Stimulated activated CD4-positive, alpha-beta T cell treated with anti-CD3 and anti-CD28 coated beads, Interleukin-4, amount 100 ng/mL, for 24 hours (primary cell): Measurements from ENCODE around the gene PRLR.
"Not testable (repeated sequence)": the region's sequence is repeated elsewhere in the genome, so short reads cannot be mapped to it uniquely, and the experiment has no call there.

ENCODE experiments used
- DNase-seq: peaks from one replicate; pipeline ENCODE4 v3.0.0-alpha.2; 2020

Gene PRLR

GRCh38 chr5:35120715-35121114 lies 109.6 kb downstream of the PRLR start:
- DNase-seq, result no peak

DNA sequence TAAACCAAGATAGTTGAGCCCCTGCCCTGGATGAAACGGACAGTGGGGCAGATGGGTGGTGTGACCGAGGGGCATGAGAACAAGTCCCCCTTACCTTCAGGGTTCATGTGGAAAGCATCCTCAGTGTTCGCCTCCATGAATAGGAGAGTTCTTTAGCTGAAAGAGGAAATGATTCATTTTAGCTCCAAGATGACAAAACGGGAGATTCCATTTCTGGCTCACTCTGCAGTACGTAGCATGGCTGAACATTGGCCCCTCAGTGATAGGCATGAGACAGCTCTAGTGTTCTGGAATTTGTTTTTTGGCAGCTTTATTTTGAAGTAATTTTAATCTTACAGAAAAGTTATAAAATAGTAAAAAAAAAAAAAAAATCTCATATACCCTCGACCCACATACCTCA lies 112.3 kb downstream of the PRLR start:
- no peak for DNase-seq

DNA sequence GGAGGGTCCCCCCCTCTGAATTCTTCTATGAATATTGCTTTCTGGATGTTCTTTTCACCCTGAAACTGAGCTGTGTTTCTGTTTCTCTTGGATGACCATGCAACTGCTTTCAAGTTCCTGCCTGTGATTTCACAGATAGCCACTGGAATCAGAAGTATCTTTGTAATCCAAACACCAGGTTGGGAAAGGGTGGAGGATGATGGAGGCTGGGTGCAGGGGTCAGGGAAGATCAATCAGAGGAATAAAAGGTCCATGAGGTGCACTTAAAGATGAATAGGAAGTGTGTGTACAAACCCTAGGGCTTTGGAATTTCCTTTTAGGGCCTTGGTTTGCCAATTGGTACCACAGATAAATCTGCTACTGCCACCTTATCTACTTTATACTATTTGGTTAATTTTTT lies 114.4 kb downstream of the PRLR start:
- DNase-seq, result no peak

DNA sequence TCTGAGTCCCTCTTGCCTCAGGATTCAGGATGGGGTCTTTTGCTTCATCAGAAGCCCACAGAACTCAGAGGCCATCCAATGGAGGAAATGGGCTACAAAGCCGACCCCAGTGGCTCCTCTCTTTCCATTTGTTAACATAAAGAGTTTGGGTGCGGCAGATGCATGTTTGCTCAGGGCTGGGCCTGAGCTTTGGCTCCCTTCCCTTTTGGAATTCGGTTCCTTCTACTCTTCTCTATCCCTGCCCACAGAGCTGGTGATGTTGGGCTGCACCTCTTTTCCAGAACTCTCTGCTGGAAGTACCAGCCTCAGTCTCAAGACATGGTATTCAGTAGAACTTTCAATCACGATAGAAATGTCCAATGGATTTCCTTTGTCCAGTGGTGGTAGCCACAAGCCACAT lies 115.6 kb downstream of the PRLR start:
- DNase-seq, result no peak

DNA sequence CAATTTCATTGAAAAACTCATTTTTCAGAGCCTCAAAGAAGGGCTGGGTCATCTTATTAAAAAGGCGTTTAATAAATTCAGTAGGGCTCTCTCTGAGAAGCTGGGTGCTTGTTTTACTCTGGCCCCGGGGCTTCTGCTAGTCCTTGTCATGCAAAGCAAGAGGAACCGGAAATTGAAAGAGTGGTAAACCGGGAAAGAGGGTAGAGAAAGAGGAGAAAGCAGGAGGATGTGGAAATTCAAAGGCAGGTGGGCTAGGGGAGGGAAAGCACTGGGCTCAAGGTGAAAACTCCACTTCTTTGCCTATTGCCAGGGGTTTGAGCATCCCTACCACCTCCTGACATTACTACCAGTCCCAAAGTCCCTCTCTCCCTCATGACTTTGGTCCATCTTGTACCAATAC lies 118.0 kb downstream of the PRLR start:
- no peak for DNase-seq

GRCh38 chr5:35104550-35104949 lies 125.7 kb downstream of the PRLR start:
- not testable (repeated sequence) for DNase-seq

DNA sequence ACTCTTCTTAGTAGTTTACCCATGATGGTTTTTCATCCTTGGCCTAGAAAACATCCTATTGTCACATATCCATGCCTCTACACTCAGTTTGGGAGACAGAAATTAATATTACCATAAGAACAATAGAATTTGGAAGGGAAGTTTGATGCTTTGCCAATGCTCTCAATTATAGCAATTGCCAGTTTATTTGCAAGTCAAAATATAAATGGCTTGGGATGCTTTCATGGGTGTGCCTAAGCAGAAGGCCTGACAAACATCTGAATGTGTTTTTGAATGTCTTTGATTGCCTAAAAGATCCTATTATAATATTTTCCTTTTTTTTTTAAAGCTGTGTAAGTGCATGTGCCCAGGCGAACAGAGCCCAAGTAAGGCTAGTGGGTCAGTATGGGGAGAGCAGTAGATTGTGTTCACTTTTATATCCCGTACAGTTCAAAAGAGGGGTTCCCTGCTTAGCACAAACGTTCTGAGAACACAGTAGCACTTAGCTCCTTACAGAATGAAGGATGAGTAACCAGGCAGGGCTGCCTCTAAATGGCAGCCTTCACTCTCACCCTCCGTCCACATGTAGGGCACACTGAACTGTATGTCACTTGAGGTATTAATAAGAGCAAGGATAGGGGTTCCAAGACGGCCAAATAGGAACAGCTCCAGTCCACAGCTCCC lies 126.5 kb downstream of the PRLR start:
- DNase-seq, result no peak

DNA sequence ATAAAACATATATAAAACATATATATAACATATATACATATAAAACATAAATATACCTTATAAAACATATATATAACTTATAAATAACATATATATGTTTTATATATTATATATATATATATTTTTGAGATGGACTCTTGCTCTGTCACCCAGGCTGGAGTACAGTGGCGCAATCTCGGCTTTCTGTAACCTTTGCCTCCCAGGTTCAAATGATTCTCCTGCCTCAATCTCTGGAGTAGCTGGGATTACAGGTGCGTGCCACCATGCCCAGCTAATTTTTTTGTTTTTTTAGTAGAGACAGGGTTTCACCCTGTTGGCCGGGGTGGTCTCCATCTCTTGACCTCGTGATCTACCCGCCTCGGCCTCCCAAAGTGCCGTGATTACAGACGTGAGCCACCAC lies 128.6 kb downstream of the PRLR start:
- DNase-seq, result not testable (repeated sequence)

GRCh38 chr5:35101016-35101415 lies 129.3 kb downstream of the PRLR start:
- DNase-seq, result no peak

- DNase-seq, result no peak
Observed at GRCh38 chr5:35098214-35098613, 132.1 kb downstream of the PRLR start.

DNA sequence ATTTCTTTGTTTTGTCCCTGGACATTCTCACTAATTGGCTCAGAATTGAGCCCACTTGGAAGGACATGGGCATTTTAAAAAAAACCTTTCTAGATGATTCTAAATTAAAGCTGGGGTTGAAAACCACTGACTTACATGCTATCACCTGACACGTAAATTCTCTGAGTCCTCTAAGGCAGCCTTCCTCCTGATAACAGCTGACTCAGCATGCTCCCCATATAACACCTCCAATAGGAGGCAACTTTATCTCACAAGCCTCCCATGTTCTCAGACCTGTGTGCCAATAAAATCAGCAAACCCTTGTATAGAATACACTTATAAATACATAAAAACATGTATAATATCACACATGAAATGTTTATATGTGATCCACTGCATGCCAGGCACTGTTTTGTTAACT lies 133.4 kb downstream of the PRLR start:
- DNase-seq, result no peak

- no peak for DNase-seq
Observed at GRCh38 chr5:35096216-35096615, 134.1 kb downstream of the PRLR start.

DNA sequence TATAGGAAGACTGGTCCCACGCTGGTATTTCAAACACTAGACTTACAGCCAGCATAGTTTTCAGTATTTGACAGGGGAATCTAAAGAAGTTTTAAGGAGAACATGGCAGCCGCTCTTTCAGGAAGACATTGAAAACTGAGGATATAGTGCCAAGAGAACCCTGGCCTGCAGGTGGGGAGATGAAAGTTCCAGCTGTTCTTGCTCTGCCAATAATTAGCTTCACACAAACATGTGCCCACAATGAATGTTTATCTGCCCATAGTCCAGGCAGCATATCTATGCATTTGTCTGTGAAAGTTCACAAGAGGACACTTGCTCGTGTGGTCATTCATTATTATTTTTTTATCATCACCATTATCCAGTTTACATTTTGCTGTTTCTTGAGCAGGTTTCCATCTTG lies 134.9 kb downstream of the PRLR start:
- DNase-seq, result no peak

GRCh38 chr5:35094948-35095347 lies 135.3 kb downstream of the PRLR start:
- no peak for DNase-seq

GRCh38 chr5:35092703-35093102 lies 137.6 kb downstream of the PRLR start:
- DNase-seq, result no peak

- no peak for DNase-seq
Observed at GRCh38 chr5:35091704-35092103, 138.6 kb downstream of the PRLR start.

- DNase-seq, result peak; percentile 66
Observed at GRCh38 chr5:35089334-35090314, 140.7 kb downstream of the PRLR start.

- DNase-seq, result no peak
Observed at GRCh38 chr5:35087991-35088390, 142.3 kb downstream of the PRLR start.

DNA sequence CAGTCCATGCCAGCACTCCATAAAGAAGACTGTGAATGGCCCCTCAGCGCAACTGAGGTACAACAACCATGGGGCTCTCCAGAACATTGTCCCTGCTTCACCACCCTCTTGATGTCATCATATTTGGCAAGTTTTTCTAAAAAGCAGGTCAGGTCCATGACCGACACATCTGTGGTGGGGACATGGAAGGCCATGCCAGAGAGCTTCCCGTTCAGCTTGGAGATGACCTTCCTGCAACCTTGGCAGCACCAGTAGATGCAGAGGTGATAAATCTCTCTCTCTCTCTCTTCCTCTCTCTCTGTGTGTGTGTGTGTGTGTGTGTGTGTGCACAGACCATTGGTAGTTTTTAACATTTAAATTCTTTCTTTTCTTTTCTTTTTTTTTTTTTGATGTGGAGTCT lies 147.1 kb downstream of the PRLR start:
- DNase-seq, result no peak

- DNase-seq, result no peak
Observed at GRCh38 chr5:35082530-35082929, 147.8 kb downstream of the PRLR start.

DNA sequence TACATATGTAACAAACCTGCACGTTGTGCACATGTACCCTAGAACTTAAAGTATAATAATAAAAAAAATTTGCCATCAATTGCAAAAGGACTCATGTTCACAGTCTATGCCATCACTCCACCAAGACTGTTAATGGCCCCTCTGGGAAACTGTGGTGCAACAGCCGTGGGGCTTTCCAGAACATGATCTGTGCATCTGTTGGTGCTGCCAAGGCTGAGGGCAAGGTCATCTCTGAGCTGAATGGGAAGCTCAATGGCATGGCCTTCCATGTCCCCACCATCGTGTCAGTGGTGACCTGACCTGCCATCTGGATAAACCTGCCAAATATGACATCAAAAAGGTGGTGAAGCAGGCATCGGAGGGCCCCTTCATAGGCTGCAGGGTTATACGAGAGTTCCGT lies 149.2 kb downstream of the PRLR start:
- DNase-seq, result no peak

- no peak for DNase-seq
Observed at GRCh38 chr5:35073160-35073559, 157.1 kb downstream of the PRLR start.

GRCh38 chr5:35069188-35069587 lies 161.1 kb downstream of the PRLR start:
- DNase-seq, result no peak

- DNase-seq, result no peak
Observed at GRCh38 chr5:35067985-35068384, 162.3 kb downstream of the PRLR start.
